GM19463 (cell line): ENCODE data around the gene UBR7.
"Not testable (repeated sequence)": the region's sequence is repeated elsewhere in the genome, so short reads cannot be mapped to it uniquely, and the experiment has no call there.

Experiments
- ATAC-seq: cut with Tn5 transposase; IDR thresholded peaks from one replicate; pipeline ENCODE4 v1.9.1; 2021; ENCODE audit warnings: mild to moderate bottlenecking, moderate library complexity; ENCODE audit not compliant: unreplicated experiment

The UBR7 gene

DNA sequence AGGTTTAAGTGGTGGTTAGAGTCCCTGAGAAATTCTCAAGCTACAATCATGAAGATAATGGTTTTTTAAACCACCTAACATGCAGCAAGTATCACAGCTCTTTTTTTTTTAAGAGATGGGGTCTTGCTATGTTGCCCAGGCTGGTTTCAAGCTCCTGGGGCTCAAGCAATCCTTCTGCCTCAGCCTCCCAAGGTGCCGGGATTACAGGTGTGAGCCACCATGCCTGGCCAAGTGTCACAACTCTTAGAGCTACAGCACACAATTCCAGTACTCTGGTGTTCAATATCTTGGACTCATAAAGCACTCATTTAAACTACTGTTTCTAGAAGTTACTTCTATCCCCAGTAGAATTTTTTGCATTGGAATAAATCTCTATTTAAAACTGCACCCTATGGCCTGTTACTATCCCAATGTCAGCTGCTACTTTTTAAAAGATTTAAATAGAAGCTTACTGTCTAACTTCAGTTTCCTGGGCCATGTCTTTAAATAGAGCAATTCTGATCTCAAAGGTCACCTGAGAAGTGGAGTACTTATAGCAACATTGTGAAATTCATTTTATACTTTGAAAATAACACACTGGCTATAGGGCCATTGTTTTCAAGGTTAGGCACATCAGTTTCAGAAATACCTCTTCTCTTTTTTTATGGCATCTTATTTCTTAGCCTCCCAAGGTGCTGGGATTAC is 11.6 kb upstream of the UBR7 start:
- no peak for ATAC-seq

DNA sequence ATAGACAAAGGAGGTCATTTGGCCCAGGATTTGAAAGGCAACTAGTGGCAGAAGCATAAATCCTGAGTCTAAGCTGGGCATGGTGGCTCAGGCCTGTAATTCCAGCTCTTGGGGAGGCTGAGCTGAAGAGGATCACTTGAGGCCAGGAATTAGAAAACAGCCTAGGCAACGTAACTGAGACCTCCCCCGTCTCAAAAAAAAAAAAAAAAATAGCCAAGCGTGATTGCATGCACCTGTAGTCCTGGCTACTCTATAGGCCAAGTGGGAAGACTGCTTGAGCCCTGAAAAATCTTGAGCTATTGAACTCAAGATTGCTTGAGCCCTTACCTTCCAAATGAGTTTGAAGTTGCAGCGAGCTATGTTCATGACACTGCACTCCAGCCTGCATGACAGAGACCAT is 8.0 kb upstream of the UBR7 start:
- no peak for ATAC-seq

GRCh38 chr14:93200553-93200952 is 6.5 kb upstream of the UBR7 start:
- no peak for ATAC-seq

DNA sequence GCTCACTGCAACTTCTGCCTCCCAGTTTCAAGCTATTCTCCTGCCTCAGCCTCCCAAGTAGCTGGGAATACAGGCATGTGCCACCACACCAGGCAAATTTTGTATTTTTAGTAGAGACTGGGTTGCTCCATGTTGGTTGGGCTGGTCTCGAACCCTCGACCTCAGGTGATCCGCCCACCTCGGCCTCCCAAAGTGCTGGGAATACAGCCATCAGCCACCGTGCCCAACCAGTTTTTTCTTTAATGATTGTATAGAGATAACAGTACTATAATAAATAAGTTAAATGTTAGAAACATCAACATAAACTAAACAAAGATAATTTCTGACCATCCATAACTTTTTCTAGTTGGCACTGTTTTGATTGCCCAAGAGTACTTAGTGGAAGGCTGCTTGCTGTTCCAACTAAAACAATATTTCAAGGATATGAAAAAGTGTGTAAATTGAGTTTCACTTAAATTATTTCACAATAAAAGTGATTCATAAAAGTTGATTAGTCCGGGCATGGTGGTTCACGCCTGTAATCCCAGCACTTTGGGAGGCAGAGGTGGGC is 5.8 kb upstream of the UBR7 start:
- no peak for ATAC-seq

DNA sequence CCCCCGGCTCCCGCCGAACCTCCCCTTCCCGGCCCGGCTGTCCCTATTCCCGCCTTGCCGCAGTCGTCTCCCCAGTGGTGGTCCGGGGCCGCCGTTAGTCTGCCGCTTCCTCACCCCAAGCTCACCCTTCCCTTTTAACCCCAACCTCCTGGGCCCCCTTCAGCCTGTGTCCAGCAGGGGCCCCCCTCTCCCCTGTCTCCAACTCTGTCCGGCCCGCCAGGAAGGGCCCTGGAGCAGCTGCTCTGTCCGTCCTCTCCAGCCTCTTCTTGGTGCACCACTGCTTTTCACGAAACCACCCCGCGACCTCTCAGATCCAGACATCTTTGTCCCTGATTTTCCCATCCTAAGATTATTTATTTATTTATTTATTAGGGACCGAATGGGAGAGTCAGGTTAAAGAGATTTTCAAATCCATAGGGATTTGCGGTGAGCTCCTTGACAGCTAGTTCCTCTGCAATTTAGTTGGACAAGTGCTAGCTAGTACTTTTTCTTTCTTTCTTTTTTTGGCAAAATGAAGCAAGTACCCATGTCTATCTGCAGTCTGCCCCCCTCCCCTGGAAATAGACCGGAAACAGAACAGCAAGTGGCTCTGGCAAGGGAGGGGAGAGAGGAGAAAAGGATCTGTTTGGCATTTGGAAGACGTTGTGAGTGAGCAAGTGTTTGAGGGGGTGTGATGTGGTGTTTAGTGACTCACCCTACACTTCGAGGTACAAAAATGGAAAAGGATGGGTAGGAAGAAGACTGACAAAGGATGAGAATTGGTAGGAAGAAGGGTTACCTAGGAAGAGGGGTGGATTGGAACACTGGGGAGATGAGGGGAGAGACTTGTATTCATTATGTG is 632 bp downstream of the UBR7 start:
- ATAC-seq: peak; percentile 45

- ATAC-seq: peak; percentile 63
Observed at GRCh38 chr14:93212432-93212831, 5.4 kb downstream of the UBR7 start.

DNA sequence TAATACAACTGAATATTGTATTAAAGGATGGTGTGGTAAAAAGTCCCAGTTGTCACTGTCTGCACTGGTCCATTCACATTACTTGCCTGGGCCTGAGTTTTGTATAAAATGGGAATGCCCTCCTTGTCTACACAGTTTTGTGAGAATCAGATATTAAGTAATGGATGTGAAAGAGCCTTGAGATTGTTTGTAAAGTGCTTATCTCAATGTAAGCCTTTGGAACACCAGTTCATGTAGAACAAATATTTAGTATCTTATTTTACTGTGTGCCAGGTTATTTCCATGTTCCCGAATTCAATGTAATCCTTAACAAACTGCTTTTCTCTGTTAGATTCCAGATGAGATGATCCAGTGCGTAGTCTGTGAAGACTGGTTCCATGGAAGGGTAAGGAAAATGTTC is 7.5 kb downstream of the UBR7 start:
- ATAC-seq: no peak

GRCh38 chr14:93219103-93219726 is 12.2 kb downstream of the UBR7 start:
- peak; percentile 66 for ATAC-seq

GRCh38 chr14:93220509-93220908 is 13.5 kb downstream of the UBR7 start:
- ATAC-seq: no peak

GRCh38 chr14:93223565-93223964 is 16.5 kb downstream of the UBR7 start:
- no peak for ATAC-seq

GRCh38 chr14:93228550-93228949 is 21.5 kb downstream of the UBR7 start:
- no peak for ATAC-seq

- no peak for ATAC-seq
Observed at GRCh38 chr14:93230539-93230938, 23.5 kb downstream of the UBR7 start.

DNA sequence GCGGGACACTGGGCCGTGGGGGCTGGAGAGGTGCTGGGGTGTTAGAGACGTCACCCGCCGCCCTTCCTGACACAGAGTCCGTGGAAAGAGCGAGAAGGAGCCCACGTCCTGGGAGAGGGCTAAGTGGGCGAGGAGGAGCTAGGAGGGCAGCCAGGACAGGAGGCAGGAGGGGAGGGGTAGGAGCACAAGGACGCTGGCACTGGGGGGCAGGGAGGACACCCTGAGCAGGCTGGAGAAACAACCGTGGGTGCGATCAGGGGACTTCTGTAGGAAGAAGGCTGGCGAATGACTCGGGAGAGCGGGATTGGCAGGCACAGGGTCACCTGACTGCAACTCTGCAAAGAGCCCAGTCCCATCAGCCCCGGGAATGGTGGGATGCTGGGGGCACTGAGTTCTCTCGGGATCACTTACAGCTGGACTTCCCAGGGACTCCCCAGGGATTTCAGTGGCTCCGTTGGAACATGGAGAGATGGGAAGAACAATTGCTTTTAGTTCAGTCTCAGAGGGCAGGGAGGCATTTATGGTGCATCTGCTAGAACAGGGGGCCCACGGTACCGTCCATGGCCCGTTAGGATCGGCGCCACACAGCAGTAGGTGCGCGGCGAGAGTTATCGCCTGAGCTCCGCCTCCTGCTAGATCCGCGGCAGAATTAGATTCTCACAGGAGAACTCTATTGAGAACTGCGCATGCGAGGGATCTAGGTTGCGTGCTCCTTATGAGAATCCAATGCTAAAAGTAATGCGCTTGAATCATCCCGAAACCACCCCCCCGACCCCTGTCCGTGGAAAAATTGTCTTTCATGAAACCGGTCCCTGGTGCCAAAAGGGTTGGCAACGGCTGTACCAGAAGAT is 24.3 kb downstream of the UBR7 start:
- no peak for ATAC-seq

DNA sequence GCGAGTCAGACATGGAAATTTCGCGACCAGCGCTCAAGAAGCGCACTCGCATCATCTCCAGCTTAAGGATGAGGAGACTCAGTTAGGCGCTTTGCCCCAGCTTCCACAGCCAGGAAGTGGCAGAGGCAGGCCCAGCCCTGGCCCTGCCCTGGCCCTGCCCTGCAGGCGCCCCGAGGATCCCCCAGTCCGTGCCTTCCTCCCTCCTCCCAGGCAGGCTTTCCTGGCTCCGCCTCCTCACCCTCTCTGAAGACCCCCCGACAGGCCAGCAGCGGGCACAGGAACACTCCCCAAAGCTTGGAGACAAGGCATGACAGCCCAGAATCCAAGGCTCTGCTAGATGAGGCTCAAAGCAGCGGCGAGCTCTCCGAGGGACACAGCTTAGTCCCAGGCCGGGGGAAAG is 25.1 kb downstream of the UBR7 start:
- ATAC-seq: no peak

DNA sequence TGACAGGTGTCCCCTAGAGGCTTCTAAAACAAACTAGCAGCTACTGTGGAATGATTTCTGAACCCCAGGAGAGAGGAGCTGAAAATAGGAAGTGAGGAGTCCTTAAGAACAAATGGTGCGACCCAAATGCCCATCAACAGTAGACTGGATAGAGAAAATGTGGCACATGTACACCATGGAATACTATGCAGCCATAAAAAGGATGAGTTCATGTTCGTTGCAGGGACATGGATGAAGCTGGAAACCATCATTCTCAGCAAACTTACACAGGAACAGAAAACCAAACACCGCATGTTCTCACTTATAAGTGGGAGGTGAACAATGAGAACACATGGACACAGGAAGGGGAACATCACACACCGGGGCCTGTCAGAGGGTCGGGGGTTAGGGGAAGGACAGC is 26.0 kb downstream of the UBR7 start:
- not testable (repeated sequence) for ATAC-seq

- ATAC-seq: no peak
Observed at GRCh38 chr14:93234798-93235197, 27.7 kb downstream of the UBR7 start.

GRCh38 chr14:93239869-93240677 is 33.0 kb downstream of the UBR7 start:
- no peak for ATAC-seq

GRCh38 chr14:93240678-93241000 is 33.6 kb downstream of the UBR7 start:
- ATAC-seq: no peak

GRCh38 chr14:93245764-93246420 is 38.8 kb downstream of the UBR7 start:
- no peak for ATAC-seq

DNA sequence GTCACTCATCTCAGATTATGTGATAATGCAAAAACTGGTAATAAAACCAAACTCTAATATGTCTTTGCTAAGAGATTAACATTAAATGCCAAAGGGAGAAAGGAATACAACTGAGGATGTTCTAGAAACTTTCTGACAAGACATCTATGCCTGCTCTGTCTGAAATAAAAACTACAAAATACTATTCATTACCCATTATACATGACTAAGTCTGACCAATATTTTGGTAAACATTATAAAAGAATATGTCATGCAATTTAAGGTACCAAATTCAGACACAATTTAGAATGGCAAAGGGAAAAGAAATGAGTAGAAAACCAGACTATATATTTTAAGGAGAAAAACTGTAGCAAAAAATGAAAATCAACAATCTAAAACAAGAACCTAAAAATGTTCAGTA is 39.5 kb downstream of the UBR7 start:
- no peak for ATAC-seq
